ENCODE data around the gene WDR33.

GRCh38 chr2:127654838-127655175 is 156.2 kb downstream of the WDR33 start:
- TF ChIP-seq EZH2 (IDR thresholded peaks at IDR 0.05; ENCODE audit: insufficient read depth, poor library complexity, severe bottlenecking): no peak
- TF ChIP-seq EZH2phosphoT487 (IDR thresholded peaks at IDR 0.05; ENCODE audit: insufficient read depth, low read depth): no peak

Data from GM23248 (cell line).